ENCODE results near the gene PYCR2. TPM values are rescaled to one million over a fixed set of nuclear protein-coding genes. Genes with fewer than 3 reads are reported as not detected.

PYCR2 gene
- total RNA-seq, 2 experiments from 2014 or later: 136 to 181 TPM

DNA sequence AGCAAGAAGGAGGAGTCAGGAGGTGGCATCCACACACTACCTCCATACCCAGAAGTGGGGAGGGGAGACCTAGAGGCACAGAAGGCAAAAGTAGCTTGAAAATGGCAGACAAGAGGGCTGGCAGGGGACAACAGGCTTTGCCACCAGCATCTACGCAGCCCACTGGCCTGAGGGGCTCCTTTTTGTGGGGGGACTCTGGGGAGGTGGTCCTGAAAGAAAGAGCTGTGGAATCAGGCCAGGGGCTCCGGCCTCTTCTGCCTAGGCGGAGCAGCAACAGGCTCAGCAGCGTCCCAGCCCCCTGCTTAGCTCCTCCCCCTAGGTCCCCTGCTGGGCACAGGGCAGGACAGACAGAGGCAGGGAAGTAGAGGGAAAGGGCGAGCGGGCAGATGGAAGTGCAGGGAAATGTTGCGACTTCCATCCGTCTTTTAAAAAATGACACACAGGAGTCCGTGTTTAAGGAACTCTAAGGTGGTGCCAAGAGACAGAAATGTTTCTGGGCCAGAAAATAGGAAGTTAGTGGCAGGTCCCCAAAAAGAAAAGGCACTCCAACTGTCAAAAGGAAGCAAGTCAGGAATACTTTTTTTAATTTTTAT lies 27.0 kb upstream of the PYCR2 start:
- H2AFZ ChIP-seq (ENCODE audit: low read length): peak overlapping the region; percentile 59; the same call in 1 of the 2 replicates
- CTCF ChIA-PET (ENCODE audit: unreplicated experiment): no interaction called here
- POLR2A ChIA-PET: interaction anchor here (0.6 to 2.1 kb wide), 10 partner anchors 10 to 446 kb away, joined by 3 to 9 read pairs (median 4); partner anchors contain the start of genes LEFTY2, PYCR2 and SRP9

DNA sequence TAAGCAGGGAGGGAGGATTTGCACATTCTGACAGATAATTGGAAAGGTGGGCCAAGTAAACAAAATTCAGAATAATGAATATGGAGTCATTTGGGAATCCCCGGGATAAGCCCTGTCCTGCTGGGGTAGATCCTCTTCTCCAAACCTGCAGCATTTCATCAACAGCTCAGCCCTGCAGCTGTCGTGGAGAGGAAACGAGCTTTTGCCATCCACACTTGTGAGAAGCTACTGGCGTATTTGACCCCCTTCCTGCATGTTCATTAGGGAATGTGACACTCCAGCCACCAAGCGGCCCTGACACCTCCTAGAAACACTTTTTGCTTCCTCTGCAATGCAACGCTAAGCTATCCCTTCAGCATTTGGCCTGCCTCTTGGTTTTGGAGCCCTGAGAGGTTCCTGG lies 25.0 kb upstream of the PYCR2 start:
- no peaks in the 10 kb centered on the region for H3K9me2 ChIP-seq (ENCODE audit: insufficient read depth, low read length)
- no peak overlapping the region for H3K4me2 ChIP-seq (ENCODE audit: low read length)
- H3K27ac ChIP-seq (ENCODE audit: low read depth, low read length, poor library complexity, severe bottlenecking): no peak overlapping the region
- ChIA-PET CTCF (ENCODE audit: unreplicated experiment) (no interaction called here), POLR2A (interaction anchor here (1.0 to 1.8 kb wide), 3 partner anchors 17 to 39 kb away, joined by 3 to 7 read pairs (median 5); partner anchors contain the start of gene PYCR2)
- H3K4me3 ChIP-seq (ENCODE audit: low read depth, low read length, poor library complexity, severe bottlenecking): no peak overlapping the region
- intact Hi-C loops (cut with micrococcal nuclease; ENCODE audit: unreplicated experiment): no loop called here
- no TSS peak for BruUV-seq (replicated peaks)
- H3K4me1 ChIP-seq (ENCODE audit: insufficient read depth, low read length, poor library complexity, severe bottlenecking): peaks cover 66% of the 10 kb centered on the region
- H2AFZ ChIP-seq (ENCODE audit: low read length): no peak overlapping the region
- H4K20me1 ChIP-seq (ENCODE audit: insufficient read depth, low read length): no peaks in the 10 kb centered on the region
- TF ChIP-seq, protein P1, sequence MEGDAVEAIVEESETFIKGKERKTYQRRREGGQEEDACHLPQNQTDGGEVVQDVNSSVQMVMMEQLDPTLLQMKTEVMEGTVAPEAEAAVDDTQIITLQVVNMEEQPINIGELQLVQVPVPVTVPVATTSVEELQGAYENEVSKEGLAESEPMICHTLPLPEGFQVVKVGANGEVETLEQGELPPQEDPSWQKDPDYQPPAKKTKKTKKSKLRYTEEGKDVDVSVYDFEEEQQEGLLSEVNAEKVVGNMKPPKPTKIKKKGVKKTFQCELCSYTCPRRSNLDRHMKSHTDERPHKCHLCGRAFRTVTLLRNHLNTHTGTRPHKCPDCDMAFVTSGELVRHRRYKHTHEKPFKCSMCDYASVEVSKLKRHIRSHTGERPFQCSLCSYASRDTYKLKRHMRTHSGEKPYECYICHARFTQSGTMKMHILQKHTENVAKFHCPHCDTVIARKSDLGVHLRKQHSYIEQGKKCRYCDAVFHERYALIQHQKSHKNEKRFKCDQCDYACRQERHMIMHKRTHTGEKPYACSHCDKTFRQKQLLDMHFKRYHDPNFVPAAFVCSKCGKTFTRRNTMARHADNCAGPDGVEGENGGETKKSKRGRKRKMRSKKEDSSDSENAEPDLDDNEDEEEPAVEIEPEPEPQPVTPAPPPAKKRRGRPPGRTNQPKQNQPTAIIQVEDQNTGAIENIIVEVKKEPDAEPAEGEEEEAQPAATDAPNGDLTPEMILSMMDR (conservative IDR thresholded peaks at IDR 0.05; ENCODE audit: low read length): no peak
- TF ChIP-seq EZH2phosphoT487 (IDR thresholded peaks at IDR 0.05; ENCODE audit: borderline replicate concordance, low read depth, low read length): no peak
- no peaks in the 10 kb centered on the region for H3K9me3 ChIP-seq (ENCODE audit: low read length)
- H3K36me3 ChIP-seq (ENCODE audit: insufficient read depth, low read length): no peaks in the 10 kb centered on the region
- DNase-seq (ENCODE audit: low spot score): no peak
- no peaks in the 10 kb centered on the region for H3K79me2 ChIP-seq (ENCODE audit: insufficient read depth, low read depth, low read length)

More for the DNA sequence above, 27.0 kb upstream of the PYCR2 start:
- no peak overlapping the region for H3K4me3 ChIP-seq (ENCODE audit: low read depth, low read length, poor library complexity, severe bottlenecking)
- no peaks in the 10 kb centered on the region for H3K79me2 ChIP-seq (ENCODE audit: insufficient read depth, low read depth, low read length)
- no peaks in the 10 kb centered on the region for H3K9me3 ChIP-seq (ENCODE audit: low read length)
- no peaks in the 10 kb centered on the region for H3K36me3 ChIP-seq (ENCODE audit: insufficient read depth, low read length)
- TF ChIP-seq, protein P1 (conservative IDR thresholded peaks at IDR 0.05; ENCODE audit: low read length): no peak
- no peak for TF ChIP-seq EZH2phosphoT487 (IDR thresholded peaks at IDR 0.05; ENCODE audit: borderline replicate concordance, low read depth, low read length)
- no peak for DNase-seq (ENCODE audit: low spot score)
- intact Hi-C loops (cut with micrococcal nuclease; ENCODE audit: unreplicated experiment): no loop called here
- no peak overlapping the region for H3K27ac ChIP-seq (ENCODE audit: low read depth, low read length, poor library complexity, severe bottlenecking)
- no peaks in the 10 kb centered on the region for H3K9me2 ChIP-seq (ENCODE audit: insufficient read depth, low read length)
- BruUV-seq (replicated peaks): no TSS peak
- H4K20me1 ChIP-seq (ENCODE audit: insufficient read depth, low read length): no peaks in the 10 kb centered on the region
- H3K4me1 ChIP-seq (ENCODE audit: insufficient read depth, low read length, poor library complexity, severe bottlenecking): peaks cover 46% of the 10 kb centered on the region
- no peak overlapping the region for H3K4me2 ChIP-seq (ENCODE audit: low read length)

DNA sequence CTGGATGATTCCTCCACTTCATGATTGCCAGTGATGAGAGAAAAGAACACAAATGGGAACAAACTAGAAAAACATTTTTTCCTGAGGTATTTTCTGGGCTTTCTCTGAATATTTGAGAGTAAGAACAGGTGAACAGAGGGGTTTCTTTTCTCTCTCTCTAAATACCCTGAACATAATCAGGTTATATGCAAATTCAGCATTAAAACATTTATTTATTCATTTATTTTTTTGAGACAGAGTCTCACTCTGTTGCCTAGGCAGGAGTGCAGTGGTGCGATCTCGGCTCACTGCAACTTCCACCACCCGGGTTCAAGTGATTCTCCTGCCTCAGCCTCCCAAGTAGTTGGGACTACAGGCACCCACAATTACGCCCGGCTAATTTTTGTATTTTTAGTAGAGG lies 22.8 kb upstream of the PYCR2 start:
- Histone ChIP-seq H3K79me2 (ENCODE audit: insufficient read depth, low read depth, low read length) (no peaks in the 10 kb centered on the region), H3K4me1 (ENCODE audit: insufficient read depth, low read length, poor library complexity, severe bottlenecking) (peaks cover 80% of the 10 kb centered on the region), H3K27ac (ENCODE audit: low read depth, low read length, poor library complexity, severe bottlenecking) (no peak overlapping the region), H3K9me2 (ENCODE audit: insufficient read depth, low read length) (no peaks in the 10 kb centered on the region), H3K36me3 (ENCODE audit: insufficient read depth, low read length) (no peaks in the 10 kb centered on the region), H4K20me1 (ENCODE audit: insufficient read depth, low read length) (no peaks in the 10 kb centered on the region), H3K4me2 (ENCODE audit: low read length) (no peak overlapping the region), H2AFZ (ENCODE audit: low read length) (no peak overlapping the region), H3K9me3 (ENCODE audit: low read length) (no peaks in the 10 kb centered on the region), H3K4me3 (ENCODE audit: low read depth, low read length, poor library complexity, severe bottlenecking) (no peak overlapping the region)
- no peak for DNase-seq (ENCODE audit: low spot score)
- BruUV-seq (replicated peaks): no TSS peak
- intact Hi-C loops (cut with micrococcal nuclease; ENCODE audit: unreplicated experiment): no loop called here
- no peak for TF ChIP-seq EZH2phosphoT487 (IDR thresholded peaks at IDR 0.05; ENCODE audit: borderline replicate concordance, low read depth, low read length)
- TF ChIP-seq, protein P1 (conservative IDR thresholded peaks at IDR 0.05; ENCODE audit: low read length): no peak
- CTCF ChIA-PET (ENCODE audit: unreplicated experiment): interaction anchor here (0.5 kb wide), 1 partner anchor 25 kb away, joined by 3 read pairs; no protein-coding TSS in a partner anchor
- POLR2A ChIA-PET: interaction anchor here (0.6 to 7.9 kb wide), 5 partner anchors 10 to 468 kb away, joined by 3 to 83 read pairs (median 4); partner anchors contain the start of gene PYCR2
